Large intestine (tissue), 12 donors: ENCODE data around the gene ZNF655. TPM values are rescaled to one million over a fixed set of nuclear protein-coding genes. Genes with fewer than 3 reads are reported as not detected.
A peak's percentile ranks its signal among the peaks of the same experiment; 100 is the strongest.

Experiments used
- DNase-seq, 2 donors: peaks; one replicate each; pipeline versions ENCODE4 v3.0.0 to v3.0.0-alpha.2; 2013
- H3K27ac ChIP-seq: one replicate; pipeline ENCODE4 v1.5.1; 2013; ENCODE audit warnings: low read length
- H3K27me3 ChIP-seq: 2 replicates; pipeline ENCODE4 v1.6.1; 2013; ENCODE audit warnings: low read length; ENCODE audit not compliant: control insufficient read depth, insufficient read depth
- H3K36me3 ChIP-seq: 2 replicates; pipeline ENCODE4 v1.6.1; 2013; ENCODE audit warnings: low read length; ENCODE audit not compliant: control insufficient read depth, insufficient read depth
- H3K4me1 ChIP-seq: one replicate; pipeline ENCODE4 v1.6.1; 2013; ENCODE audit warnings: low read length; ENCODE audit not compliant: control insufficient read depth, insufficient read depth
- H3K4me3 ChIP-seq: one replicate; pipeline ENCODE4 v1.5.1; 2013; ENCODE audit warnings: low read length
- H3K9me3 ChIP-seq: one replicate; pipeline ENCODE4 v1.6.1; 2013; ENCODE audit warnings: mild to moderate bottlenecking, low read depth, low read length, moderate library complexity; ENCODE audit not compliant: control insufficient read depth
- WGBS: methylation state at CpG from one replicate; pipeline ENCODE4 v1.1.5; 2013; ENCODE audit warnings: low lambda C conversion rate; ENCODE audit not compliant: insufficient coverage; 5-methylcytosine and 5-hydroxymethylcytosine counted together
- long read RNA-seq, 11 donors: transcript quantifications; one replicate each; lab custom pipeline, GENCODE V29; 2026
- polyA plus RNA-seq: library from polyadenylated mRNA; unstranded; fragments of 120-200 nt; gene quantifications from one replicate; pipeline ENCODE4 v1.2.1, GENCODE V29; 2013

ZNF655 gene, protein sequence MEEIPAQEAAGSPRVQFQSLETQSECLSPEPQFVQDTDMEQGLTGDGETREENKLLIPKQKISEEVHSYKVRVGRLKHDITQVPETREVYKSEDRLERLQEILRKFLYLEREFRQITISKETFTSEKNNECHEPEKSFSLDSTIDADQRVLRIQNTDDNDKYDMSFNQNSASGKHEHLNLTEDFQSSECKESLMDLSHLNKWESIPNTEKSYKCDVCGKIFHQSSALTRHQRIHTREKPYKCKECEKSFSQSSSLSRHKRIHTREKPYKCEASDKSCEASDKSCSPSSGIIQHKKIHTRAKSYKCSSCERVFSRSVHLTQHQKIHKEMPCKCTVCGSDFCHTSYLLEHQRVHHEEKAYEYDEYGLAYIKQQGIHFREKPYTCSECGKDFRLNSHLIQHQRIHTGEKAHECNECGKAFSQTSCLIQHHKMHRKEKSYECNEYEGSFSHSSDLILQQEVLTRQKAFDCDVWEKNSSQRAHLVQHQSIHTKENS
- polyA plus RNA-seq: 83.0 TPM
- long read RNA-seq, donor 1, full-length matches to known transcripts: 5 of 5 reads
- long read RNA-seq, donor 1, partial matches to known transcripts: 0 of 5 reads
- long read RNA-seq, donor 1, other reads (novel, unspliced or antisense): 0 of 5 reads
- long read RNA-seq, donor 2, full-length matches to known transcripts: 9 of 9 reads
- long read RNA-seq, donor 2, partial matches to known transcripts: 0 of 9 reads
- long read RNA-seq, donor 2, other reads (novel, unspliced or antisense): 0 of 9 reads
- long read RNA-seq, donor 3, full-length matches to known transcripts: 15 of 15 reads
- long read RNA-seq, donor 3, partial matches to known transcripts: 0 of 15 reads
- long read RNA-seq, donor 3, other reads (novel, unspliced or antisense): 0 of 15 reads
- long read RNA-seq, donor 4, partial matches to known transcripts: 0 of 1 reads
- long read RNA-seq, donor 4, other reads (novel, unspliced or antisense): 0 of 1 reads
- long read RNA-seq, donor 5, full-length matches to known transcripts: 6 of 6 reads
- long read RNA-seq, donor 5, partial matches to known transcripts: 0 of 6 reads
- long read RNA-seq, donor 5, other reads (novel, unspliced or antisense): 0 of 6 reads
- long read RNA-seq, donor 6, full-length matches to known transcripts: 15 of 15 reads
- long read RNA-seq, donor 6, partial matches to known transcripts: 0 of 15 reads
- long read RNA-seq, donor 6, other reads (novel, unspliced or antisense): 0 of 15 reads
- long read RNA-seq, donor 7, full-length matches to known transcripts: 8 of 8 reads
- long read RNA-seq, donor 7, partial matches to known transcripts: 0 of 8 reads
- long read RNA-seq, donor 7, other reads (novel, unspliced or antisense): 0 of 8 reads
- long read RNA-seq, donor 8, partial matches to known transcripts: 0 of 11 reads
- long read RNA-seq, donor 8, other reads (novel, unspliced or antisense): 0 of 11 reads
- long read RNA-seq, donor 9, partial matches to known transcripts: 5 of 12 reads
- long read RNA-seq, donor 9, other reads (novel, unspliced or antisense): 0 of 12 reads
- long read RNA-seq, donor 10, full-length matches to known transcripts: 10 of 10 reads
- long read RNA-seq, donor 10, partial matches to known transcripts: 0 of 10 reads
- long read RNA-seq, donor 10, other reads (novel, unspliced or antisense): 0 of 10 reads
- long read RNA-seq, donor 11, full-length matches to known transcripts: 3 of 3 reads
- long read RNA-seq, donor 11, partial matches to known transcripts: 0 of 3 reads
- long read RNA-seq, donor 11, other reads (novel, unspliced or antisense): 0 of 3 reads

DNA sequence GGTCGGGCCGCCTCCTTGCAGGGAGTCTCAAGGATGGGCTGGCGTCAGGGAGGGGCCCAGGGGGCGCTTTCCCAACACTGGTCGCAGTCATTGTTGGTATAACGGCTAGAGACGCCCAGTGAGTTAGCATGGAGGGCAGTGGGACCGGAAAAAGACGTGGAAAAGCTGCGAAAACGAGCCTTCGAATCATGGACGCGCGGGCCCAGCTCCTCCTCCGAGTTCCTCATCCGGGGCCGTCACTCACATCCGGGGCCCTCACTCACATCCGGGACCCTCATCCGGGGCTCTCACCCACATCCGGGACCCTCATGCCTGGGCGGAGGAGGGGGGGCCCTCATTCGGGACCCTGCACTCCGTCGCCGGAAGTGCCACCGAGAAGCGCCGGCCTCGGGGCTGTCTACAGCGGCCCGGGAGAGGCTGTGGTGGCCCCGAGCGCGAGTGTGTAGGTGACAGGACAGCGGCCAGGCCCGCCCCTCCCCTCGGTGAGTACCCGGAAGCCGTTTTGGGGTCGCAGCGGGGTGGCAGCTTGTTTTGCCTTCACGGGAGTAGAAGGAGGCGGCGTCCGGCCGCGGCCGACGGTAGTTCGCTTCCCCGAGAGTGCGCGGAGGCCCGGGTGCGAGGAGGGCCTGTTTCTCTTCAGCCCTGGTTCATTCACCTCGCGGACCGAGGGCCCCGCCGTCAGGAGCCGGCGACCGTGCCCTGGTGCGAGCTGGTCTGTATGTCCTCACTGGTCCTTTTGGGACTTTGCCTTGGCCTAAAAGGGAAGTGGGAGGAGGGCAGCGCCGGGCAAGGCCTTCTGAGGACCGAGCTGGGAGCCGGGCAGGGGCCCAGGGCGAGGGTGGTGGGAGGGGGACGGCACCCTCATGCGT, at the start of gene ZNF655:
ZNF655 (plus strand) TSS at position 337 of the 869 bp plus-strand sequence. CDS start 1,918 bp downstream, outside the sequence.
- Histone ChIP-seq H3K27ac (peak within 1 kb of the TSS; percentile 94), H3K36me3 (peaks cover 30% of the 10 kb centered on the region), H3K4me1 (peaks cover 8% of the 10 kb centered on the region), H3K27me3 (no peaks in the 10 kb centered on the region), H3K4me3 (peak within 1 kb of the TSS; percentile 99), H3K9me3 (peaks cover 3% of the 10 kb centered on the region)
- DNase-seq: peak; percentile 87 to 94
- WGBS: no CpG with 5 or more reads among the region's 73 CpGs

- H3K36me3 ChIP-seq: peaks cover 25% of the 10 kb centered on the region
- no peaks in the 10 kb centered on the region for H3K9me3 ChIP-seq
- 100% methylated on average over 1 of the region's 1 CpG for WGBS
- no peak overlapping the region for H3K27ac ChIP-seq
- H3K4me3 ChIP-seq: no peak overlapping the region
- no peaks in the 10 kb centered on the region for H3K27me3 ChIP-seq
- no peak for DNase-seq
- no peaks in the 10 kb centered on the region for H3K4me1 ChIP-seq
Measured at GRCh38 chr7:99514050-99514449, 44.4 kb upstream of the ZNF655 start.

GRCh38 chr7:99521399-99521798, 37.0 kb upstream of the ZNF655 start:
- Histone ChIP-seq H3K9me3 (no peaks in the 10 kb centered on the region), H3K27ac (no peak overlapping the region), H3K36me3 (peaks cover 38% of the 10 kb centered on the region), H3K27me3 (no peaks in the 10 kb centered on the region), H3K4me3 (no peak overlapping the region), H3K4me1 (no peaks in the 10 kb centered on the region)
- 100% methylated on average over 1 of the region's 3 CpGs for WGBS
- no peak for DNase-seq

GRCh38 chr7:99525713-99526440, 32.6 kb upstream of the ZNF655 start:
- H3K9me3 ChIP-seq: peaks cover 16% of the 10 kb centered on the region
- peaks cover 38% of the 10 kb centered on the region for H3K36me3 ChIP-seq
- no peak overlapping the region for H3K27ac ChIP-seq
- DNase-seq: peak in 1 of 2 donors; percentile 8
- no peaks in the 10 kb centered on the region for H3K4me1 ChIP-seq
- no peak overlapping the region for H3K4me3 ChIP-seq
- no peaks in the 10 kb centered on the region for H3K27me3 ChIP-seq
- 100% methylated on average over 1 of the region's 21 CpGs for WGBS

DNA sequence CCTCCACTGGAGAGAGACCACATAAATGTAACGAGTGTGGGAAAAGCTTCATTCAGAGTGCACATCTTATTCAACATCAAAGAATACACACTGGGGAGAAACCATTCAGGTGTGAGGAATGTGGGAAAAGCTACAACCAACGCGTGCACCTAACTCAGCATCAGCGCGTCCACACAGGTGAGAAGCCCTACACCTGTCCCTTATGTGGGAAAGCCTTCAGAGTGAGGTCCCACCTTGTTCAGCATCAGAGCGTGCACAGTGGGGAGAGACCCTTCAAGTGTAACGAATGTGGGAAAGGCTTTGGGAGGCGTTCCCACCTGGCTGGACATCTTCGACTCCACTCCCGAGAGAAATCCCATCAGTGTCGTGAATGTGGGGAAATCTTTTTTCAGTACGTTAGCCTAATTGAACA, 27.1 kb upstream of the ZNF655 start:
- WGBS: no CpG with 5 or more reads among the region's 12 CpGs
- no peaks in the 10 kb centered on the region for H3K4me1 ChIP-seq
- H3K4me3 ChIP-seq: no peak overlapping the region
- peaks cover 38% of the 10 kb centered on the region for H3K9me3 ChIP-seq
- no peaks in the 10 kb centered on the region for H3K27me3 ChIP-seq
- H3K27ac ChIP-seq: no peak overlapping the region
- no peak for DNase-seq
- H3K36me3 ChIP-seq: peaks cover 37% of the 10 kb centered on the region

GRCh38 chr7:99535667-99536066, 22.8 kb upstream of the ZNF655 start:
- H3K36me3 ChIP-seq: peaks cover 17% of the 10 kb centered on the region
- H3K4me3 ChIP-seq: no peak overlapping the region
- WGBS: no CpG with 5 or more reads among the region's 2 CpGs
- no peaks in the 10 kb centered on the region for H3K4me1 ChIP-seq
- DNase-seq: no peak
- H3K27me3 ChIP-seq: no peaks in the 10 kb centered on the region
- peaks cover 41% of the 10 kb centered on the region for H3K9me3 ChIP-seq
- no peak overlapping the region for H3K27ac ChIP-seq

GRCh38 chr7:99539213-99539811, 19.1 kb upstream of the ZNF655 start:
- Histone ChIP-seq H3K36me3 (no peaks in the 10 kb centered on the region), H3K27ac (no peak overlapping the region), H3K9me3 (peaks cover 50% of the 10 kb centered on the region), H3K27me3 (no peaks in the 10 kb centered on the region), H3K4me3 (no peak overlapping the region), H3K4me1 (no peaks in the 10 kb centered on the region)
- 85% methylated on average over 3 of the region's 7 CpGs for WGBS
- no peak for DNase-seq

- no peak for DNase-seq
- 100% methylated on average over 1 of the region's 5 CpGs for WGBS
- H3K36me3 ChIP-seq: no peaks in the 10 kb centered on the region
- peaks cover 46% of the 10 kb centered on the region for H3K9me3 ChIP-seq
- no peaks in the 10 kb centered on the region for H3K4me1 ChIP-seq
- H3K27me3 ChIP-seq: no peaks in the 10 kb centered on the region
- no peak overlapping the region for H3K27ac ChIP-seq
- H3K4me3 ChIP-seq: no peak overlapping the region
Measured at GRCh38 chr7:99540542-99540941, 17.9 kb upstream of the ZNF655 start.
